GM21737 (cell line): ENCODE measurements around the gene LCN10.
"Not testable (repeated sequence)": the region's sequence is repeated elsewhere in the genome, so short reads cannot be mapped to it uniquely, and the experiment has no call there.

Experiments
- ATAC-seq: cut with Tn5 transposase; IDR thresholded peaks from one replicate; pipeline ENCODE4 v1.9.1; 2021; ENCODE audit warnings: mild to moderate bottlenecking, moderate library complexity; ENCODE audit not compliant: unreplicated experiment

LCN10 gene

DNA sequence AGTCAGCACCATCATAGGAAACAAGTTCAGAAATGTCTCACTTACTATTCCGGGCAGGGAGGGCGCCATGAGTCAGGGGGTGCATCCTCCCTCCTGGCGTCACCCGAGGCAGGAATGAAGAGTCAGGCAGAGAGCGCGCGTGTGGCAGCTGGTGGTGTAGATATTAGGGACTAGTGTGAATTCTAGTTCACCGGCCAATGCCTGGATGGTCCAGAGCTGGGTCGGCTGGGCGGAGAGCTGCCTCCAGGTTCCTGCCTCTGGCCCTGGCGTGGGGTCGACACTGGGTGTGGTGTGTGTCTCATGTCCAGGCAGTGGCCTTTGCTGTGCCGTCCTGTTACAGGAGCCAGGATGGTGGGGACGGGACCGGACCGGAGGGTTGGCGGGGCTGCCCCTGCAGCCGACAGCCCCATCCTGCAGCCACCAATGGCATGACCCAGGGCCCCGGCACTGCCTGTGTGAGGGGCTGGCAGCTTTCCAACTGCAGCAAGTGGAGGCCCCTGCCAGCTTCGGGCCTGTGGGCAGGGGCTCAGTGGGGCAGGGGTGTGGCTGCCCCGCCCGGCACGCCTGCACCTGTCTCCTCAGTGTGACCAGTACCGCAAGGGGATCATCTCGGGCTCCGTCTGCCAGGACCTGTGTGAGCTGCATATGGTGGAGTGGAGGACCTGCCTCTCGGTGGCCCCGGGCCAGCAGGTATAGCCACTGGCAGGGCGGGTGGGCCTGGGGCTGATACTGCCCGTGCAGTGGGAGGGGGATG, 21.2 kb downstream of the LCN10 start:
- ATAC-seq: no peak

DNA sequence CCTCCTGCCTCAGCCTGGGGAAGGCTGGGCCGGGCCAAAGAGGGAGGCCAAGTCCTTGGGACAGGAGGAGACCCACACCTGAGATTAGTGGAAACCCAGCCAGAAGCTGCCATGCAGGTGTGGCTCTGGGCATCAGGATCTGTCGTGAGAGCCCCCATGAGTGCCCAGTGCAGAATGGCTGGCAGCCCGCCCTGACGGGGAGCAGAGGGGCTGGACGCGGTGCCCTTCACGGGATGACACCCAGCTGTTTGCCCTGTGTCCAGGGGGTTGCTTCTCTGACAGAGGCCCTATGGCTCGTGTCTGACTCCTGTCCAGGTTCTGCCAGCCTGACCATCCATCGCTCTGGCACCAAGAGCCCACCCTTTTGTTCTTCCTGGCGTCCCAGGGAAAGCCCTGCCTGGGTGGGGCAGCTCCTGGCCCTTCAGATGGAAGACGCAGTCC, 21.8 kb downstream of the LCN10 start:
- ATAC-seq: no peak

DNA sequence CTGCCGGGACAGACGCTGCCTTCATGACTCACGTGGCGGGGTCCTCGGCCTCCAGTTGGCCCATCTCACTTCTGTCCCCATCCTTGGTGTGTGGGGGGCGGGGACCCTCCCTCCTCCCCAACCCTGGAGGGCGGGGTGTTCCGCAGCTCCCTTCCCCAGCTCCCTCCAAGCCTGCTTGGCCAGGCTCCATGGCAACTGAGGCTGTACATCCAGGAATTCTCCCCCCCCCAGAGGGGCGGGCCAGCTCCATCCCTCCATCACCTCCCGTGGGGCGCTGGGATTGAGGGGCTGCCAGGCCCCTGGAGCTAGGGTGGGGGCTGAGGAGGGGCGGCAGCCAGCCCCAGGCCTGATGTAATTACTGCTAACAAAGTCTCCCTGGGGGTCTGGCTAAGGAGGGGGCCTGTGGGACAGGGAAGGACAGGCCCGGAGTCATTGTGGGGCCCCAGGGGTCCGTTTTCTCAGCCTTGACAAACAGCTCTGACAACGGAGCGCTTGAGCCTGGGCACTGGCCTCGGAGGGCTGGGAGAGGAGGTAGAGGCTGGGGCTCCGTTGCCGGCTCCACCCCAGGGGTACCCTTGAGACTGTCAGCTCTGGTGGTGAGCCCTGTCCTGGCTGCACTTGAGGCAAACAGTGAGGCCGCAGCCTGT, 22.4 kb downstream of the LCN10 start:
- ATAC-seq: no peak

DNA sequence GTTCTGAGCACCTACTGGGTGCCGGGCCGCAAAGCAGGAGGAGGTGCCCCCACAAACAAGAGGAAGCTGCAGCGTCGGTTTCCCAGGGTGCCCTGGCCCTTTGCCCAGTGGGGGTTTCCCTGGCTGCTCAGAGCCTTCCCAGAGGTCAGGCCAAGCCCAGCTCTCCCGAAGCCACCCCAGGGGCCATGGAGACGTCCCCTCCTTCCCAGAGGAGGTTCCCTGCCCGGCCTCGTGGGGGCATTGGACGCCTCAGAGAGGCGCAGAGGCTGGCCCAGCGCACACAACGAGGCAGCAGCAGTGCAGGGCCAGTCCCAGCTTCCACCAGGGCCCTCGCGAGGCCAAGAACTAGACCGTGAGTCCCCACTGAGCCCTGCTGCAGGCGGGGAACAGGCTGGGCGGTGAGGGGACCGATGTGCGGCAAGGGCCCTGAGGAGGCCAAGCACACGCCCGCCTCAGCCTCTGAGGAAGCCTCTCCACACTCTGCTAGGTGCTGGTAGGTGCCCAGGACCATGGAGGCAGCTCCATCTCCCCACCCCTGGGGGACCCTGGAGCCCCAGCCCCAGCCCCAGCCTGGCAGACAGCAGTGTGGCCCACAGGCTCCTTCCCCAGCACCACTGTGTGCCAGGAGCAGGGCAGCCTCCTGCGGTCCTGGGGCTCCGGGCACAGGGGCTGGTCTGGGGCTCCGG, 23.4 kb downstream of the LCN10 start:
- no peak for ATAC-seq

DNA sequence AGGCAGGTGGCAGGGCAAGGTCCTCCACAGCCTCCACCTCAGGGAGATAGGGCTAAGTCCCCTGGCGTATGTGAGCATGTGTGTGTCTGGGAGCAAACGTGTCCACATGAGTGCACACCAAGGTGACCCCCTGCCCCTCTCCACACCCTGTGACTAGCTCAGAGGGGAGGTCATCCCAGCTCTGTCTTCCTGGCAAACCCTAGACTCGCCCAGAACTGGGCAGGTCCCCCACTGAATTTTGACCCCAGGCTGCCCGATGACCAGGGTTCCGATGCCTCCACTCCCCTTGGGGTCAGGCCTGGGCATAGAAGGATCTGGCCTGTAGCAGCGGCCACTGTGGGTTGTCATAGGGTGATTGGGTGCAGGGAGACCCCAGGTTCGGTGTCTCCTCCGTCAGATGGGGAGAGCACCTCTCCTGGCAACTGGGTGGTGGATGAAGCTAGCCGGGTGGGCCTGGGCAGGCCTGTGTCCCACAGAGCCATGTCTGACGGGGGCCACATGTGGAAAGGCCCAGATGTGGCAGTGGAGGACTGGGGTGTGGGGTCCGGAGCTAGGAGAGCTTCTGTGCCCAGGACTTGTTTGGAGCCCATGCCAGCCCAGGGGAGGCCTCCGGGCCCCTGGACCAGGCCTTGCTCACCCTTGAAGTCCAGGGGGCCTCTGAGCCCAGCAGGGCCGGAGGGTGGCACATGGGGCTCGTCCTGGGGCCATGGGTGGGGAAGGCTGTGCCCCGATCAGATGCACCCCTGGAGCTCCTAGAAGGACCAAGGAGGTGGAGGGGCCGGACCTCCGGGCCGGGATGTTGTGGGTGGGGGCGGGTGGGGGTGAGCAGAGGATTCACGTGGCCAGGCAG, 24.2 kb downstream of the LCN10 start:
- no peak for ATAC-seq

DNA sequence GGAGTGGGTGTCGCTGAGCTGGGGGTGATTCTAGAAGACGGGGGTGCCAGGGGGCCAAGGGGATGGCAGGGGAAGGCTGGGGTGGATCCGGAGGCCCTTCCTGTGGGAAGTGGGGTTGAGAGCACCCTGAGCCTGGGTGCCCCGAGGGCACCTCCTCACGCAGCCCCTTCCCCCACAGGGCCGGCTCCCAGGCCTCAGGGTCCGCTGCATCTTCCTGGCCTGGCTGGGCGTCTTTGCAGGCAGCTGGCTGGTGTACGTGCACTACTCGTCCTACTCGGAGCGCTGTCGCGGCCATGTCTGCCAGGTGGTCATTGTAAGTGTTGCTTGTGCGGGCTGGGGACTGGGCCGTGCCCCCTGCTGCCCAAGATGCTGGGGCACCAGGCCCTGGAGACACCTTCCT, 25.3 kb downstream of the LCN10 start:
- no peak for ATAC-seq

DNA sequence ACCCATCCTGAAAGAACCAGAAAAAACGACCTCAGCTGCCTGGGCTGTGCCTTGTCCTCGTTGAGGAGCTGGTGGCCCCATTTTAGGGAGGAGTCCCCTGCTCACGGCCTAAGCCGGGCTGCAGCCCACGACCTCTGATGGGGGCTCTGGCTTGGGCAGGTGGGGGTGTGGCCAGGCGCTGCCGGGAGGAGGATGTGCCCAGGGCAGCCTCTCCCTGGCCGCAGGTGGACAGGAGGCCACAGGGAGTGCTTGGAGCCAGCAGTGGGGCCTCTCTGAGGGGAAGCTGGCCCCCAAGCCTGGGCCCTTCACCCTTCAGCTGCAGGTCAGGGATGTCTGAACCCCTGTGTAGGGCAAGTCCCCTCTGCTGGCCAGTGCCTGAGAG, 27.9 kb downstream of the LCN10 start:
- no peak for ATAC-seq

DNA sequence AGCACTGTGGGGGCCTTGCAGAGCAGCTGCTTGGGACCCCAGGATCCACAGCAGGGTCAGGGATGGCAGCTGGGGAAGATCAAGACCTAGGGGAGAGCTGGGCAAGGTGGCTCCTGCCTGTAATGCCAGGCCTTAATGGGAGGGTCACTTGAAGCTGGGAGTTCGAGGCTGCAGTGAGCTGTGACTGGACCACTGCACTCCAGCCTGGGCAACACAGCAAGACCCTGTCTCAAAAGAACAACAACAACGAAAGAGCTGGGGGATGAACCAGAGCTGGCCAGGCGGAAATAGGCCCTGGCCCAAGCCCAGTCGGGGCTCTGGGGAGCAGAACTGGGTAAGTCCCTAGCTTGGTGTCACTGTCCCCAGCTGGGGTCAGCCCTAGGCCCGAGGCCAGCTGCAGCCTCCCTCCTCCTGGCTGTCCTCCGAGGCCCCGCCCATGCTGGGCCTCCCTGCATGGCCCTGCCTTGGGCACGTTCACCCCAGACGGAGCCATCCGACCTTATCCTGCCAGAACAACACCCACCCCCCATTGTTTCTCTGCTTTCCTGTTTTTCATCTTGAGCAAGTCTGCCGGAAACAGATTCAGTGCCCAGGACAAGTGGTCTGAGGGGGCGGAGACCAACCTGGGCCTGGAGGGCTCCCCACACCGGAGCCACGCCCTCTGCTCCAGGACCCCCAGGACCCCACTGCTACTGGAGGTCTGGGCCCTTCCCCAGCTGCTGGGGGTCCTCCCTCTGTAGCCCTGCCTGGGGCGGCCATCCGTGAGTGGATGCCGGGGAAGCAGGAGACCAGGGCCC, 28.4 kb downstream of the LCN10 start:
- no peak for ATAC-seq

DNA sequence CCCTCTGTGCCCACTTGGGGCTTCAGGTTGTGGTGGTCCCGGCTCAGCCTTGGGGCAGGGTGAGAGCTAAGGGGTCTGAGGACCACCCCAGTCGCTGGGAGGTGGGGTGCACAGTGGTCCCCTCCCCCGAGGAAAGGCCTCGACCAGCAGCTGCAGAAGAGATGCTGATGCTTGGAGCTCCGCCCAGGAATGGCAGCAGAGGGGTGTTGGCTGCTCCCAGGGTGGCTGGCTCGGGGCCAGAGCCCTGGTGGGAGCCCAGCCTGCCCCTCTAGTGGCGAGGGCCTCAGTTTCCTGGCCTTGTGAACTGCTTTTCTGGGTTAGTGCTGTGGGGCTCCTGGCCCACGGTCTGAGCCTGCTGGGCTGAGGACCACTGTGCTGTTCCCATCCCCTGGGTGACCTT, 29.2 kb downstream of the LCN10 start:
- no peak for ATAC-seq

DNA sequence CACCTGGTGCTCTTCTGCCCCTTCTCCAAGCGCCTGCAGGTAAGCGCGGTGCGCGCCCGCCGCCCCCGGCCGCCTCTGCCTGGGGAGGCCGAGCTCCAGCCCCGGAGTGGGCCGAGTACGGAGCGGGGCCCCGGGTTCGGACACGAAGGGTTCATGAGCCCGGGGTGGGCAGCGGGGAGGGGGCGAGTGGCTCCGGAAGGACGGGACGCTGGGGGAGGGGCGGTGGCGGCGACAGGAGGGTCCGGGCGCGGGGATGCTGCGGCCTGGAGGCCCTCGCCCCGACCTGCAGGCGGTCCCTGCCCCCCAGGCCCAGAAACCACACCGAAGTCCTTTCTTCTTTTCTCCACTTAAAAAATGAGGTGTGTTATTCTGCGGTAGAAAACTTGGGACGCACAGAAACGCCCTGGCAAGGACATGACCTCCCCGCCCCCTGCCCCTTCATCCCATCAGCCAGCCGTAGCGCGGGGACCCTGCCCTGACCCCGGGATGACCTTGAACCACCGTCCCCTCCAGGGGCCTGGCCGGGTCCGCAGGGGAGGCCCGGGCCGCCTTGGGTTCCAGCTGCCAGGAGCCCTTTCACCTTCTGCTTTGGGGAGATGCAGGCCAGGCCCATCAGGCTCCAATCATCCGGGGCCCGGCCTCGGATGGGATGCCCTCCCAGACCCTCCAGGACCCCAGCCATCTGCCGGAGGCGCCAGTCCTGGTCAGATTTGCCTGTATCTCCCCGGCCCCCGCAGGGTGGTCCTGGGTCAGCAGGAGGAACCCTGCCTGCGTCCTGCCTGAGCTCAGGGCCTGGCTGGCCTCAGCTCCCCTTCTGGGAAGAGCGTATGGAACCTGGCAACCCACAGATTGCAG, 29.8 kb downstream of the LCN10 start:
- no peak for ATAC-seq

DNA sequence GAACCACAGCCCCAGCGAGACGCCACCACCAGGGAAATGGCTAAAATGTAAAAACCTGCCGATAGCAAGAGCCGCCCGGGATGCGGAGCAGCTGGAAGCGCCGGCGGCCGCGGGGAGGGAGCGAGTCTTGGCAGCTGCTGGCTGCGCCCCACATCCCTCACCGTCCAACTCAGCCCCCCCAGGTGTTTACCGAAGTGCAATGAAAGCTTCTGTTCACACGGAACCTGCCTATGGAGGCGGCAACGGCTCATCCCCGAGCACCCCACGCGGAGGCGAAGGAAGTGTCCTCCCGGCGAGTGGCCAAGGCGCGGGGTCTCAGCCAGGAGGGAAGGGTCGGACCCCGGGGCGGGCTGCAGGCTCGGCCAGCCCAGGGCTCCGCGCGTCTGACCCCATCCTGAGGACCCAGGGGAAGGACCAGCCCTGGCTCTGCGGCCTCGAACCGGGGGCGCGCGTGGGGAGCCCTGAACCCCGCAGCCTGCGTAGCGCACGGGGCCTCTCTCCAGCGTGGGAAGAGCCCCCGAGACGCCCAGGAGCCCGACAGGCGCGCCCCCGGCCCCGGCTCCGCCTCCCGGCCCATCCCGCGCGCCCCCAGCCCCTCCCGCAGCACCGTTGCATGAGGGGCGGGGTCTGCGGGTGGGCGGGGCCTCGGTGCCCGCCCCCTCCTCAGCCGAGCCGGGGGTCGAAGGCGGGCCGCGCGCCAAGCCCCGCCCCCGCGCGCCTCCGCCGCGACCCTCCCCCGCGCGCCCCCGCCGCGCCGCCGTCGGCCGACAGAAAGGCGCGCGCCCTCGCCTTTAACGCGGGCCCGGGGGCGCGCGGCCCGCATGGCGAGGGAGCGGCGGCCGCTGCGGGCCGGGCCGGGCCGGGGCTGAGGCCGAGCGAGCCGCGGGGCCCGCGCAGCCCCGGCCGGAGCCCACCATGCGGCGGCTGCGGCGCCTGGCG, 30.7 kb downstream of the LCN10 start, which contains the start of gene DIPK1B:
DIPK1B (plus strand) TSS at position 822 of the 939 bp plus-strand sequence; CDS start at position 916, 94 bp downstream.
- no peak for ATAC-seq

DNA sequence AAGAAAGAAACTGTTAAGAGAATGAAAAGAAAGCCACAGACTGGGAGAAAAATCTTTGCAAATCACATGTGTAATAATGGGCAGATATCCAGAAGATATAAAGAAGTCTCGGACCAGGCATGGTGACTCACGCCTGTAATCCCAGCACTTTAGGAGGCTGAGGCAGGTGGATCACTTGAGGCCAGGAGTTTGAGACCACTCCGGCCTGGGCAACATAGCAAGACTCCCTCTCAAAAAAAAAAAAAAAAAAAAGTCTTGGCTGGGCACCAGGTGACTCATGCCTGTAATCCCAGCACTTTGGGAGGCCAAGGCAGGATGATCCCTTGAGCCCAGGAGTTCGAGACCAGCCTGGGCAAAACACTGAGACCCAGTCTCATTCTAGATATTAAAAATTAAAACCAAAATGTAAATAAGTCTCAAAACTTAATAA, 31.5 kb downstream of the LCN10 start:
- not testable (repeated sequence) for ATAC-seq

DNA sequence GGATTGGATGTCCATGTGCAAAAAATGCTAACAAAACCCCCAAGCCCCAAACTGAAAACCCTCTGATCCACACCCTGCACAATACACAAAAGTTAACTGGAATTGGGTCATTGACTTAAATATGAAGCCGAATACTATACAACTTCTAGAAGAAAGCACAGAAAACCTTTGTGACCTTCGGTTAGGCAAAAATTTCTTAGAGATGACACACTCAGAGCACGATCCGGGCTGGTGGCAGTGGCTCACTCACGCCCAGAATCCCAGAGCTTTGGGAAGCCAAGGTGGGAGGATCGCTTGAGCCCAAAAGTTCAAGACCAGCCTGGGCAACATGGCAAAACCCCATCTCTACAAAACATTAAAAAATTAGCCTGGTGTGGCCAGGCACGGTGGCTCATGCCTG, 32.2 kb downstream of the LCN10 start:
- no peak for ATAC-seq

DNA sequence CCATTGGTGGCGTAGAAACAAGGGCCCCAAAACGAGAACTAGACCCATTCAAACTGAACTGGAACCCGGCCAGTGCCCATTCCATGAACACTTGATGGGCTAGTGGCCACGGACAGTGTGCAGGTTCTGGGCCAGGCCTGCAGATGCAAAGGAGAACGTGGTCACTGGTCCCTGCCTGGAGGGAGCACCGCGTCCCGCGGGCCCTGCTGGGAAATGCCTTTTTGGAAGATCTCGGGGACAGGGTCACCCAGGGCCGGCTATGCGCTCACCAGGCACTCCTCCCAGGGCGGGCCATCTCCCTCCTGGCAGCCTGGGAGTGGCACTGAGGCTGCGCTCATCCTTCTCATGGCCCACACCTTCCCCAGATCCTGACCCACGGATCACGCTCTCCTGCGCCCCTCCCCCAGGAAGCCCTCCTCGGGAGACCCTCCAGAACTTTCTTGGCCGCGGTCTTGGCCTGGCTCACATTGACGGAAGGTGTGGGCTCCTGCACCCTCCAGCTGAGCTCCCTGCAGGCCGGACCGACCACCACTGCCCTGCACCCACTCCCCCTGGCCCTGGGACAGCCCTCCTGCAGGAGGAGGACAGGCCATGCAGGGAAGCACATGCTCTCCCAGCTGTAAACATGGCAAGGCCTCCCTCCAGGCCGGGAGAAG, 33.2 kb downstream of the LCN10 start:
- no peak for ATAC-seq

DNA sequence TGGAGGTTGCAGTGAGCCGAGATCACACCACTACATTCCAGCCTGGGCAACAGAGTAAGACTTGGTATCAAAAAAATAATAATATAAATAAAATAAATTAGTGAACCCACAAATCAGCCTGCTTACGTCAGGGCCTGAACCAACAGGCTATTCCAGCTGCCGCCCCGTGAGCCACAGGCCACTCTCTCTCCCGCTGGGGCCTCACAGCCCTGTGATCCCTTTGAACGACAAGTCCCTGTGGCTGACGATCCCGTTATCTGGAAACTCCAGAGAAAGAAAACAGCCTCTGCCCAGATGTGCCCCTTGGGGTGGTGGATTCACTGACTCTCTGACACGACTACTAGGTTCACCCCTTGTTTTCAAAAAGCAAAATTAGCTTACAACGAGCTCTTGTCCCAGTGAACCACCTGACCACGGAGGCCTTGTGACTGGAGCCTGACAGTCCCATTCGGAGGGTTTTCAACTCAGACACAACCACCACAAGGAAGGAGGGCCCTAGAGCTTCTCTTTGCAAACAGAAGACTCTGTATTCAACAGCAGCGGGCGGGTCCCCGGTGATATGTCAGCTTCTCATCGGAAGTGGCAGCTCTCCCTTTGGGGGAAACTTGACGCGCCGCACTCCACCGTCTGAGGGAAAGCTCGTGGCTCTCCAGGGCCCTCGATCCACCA, 34.8 kb downstream of the LCN10 start:
- no peak for ATAC-seq

DNA sequence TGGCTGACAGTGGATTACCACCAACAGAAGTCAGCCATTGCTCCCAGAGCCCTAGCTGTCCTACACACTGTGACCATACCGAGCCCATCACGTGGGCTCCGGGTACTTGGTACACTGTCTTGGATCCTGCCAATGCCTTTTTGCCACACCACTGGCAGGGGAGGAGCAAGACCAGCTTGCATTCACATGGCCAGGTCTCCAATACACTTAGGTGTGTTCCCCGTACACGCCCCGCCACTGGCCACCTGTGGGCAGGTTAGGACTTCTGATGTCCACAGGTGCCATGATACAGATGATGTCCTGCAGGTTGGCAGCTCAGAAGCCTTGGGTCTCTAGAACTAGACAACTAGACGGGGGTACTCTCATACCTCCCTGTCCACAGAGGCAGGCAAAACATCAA, 35.7 kb downstream of the LCN10 start:
- ATAC-seq: no peak

DNA sequence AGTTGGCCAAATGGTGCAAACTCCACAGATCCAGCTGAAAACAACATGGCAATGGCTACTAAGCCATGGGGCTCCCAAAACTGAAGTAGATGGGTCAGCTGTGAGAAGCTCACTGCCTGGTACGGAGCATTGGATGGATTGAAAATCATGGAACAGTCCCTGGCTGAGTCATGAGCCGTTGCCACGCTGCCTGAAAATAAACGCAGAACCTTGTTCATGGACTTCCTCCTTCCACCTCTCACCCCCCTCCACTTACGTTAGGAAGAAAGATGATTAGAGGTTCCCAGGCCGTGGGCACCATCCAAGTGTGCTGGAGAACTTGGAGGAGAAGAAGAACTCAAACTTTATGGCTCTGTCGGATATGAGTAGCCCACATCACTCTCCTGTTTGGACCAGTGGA, 37.2 kb downstream of the LCN10 start:
- no peak for ATAC-seq
